HG03025 (cell line): ENCODE results near the gene SETD2.
"Not testable (repeated sequence)": the region's sequence is repeated elsewhere in the genome, so short reads cannot be mapped to it uniquely, and the experiment has no call there.

Experiments
- ATAC-seq: cut with Tn5 transposase; IDR thresholded peaks from one replicate; pipeline ENCODE4 v1.9.1; 2021; ENCODE audit warnings: mild to moderate bottlenecking, moderate library complexity; ENCODE audit not compliant: unreplicated experiment, low FRiP score

The SETD2 gene

GRCh38 chr3:47164007-47164881, at the start of gene SETD2:
TSS of gene SETD2 (minus strand) at chr3:47164113. CDS start at chr3:47163924, 189 bp downstream.
- peak; percentile 56 for ATAC-seq

- ATAC-seq, result no peak
These were observed 47.0 kb upstream of the SETD2 start for GRCh38 chr3:47210863-47211405.

GRCh38 chr3:47206022-47206421, 42.1 kb upstream of the SETD2 start:
- ATAC-seq, result not testable (repeated sequence)

GRCh38 chr3:47204875-47205274, 41.0 kb upstream of the SETD2 start:
- no peak for ATAC-seq

- no peak for ATAC-seq
These were observed 38.6 kb upstream of the SETD2 start for GRCh38 chr3:47202542-47202941.

GRCh38 chr3:47197287-47197686, 33.4 kb upstream of the SETD2 start:
- no peak for ATAC-seq

GRCh38 chr3:47194994-47195393, 31.1 kb upstream of the SETD2 start:
- no peak for ATAC-seq

- no peak for ATAC-seq
These were observed 30.3 kb upstream of the SETD2 start for GRCh38 chr3:47193871-47194859.

GRCh38 chr3:47186285-47186684, 22.4 kb upstream of the SETD2 start:
- ATAC-seq, result no peak

- not testable (repeated sequence) for ATAC-seq
These were observed 17.8 kb upstream of the SETD2 start for GRCh38 chr3:47181685-47182084.

- ATAC-seq, result not testable (repeated sequence)
These were observed 16.1 kb upstream of the SETD2 start for GRCh38 chr3:47180011-47180410.

GRCh38 chr3:47176582-47176981, 12.7 kb upstream of the SETD2 start:
- no peak for ATAC-seq

- peak; percentile 30 for ATAC-seq
These were observed 525 bp downstream of the SETD2 start for GRCh38 chr3:47163169-47164006.

GRCh38 chr3:47162697-47163168, 1.2 kb downstream of the SETD2 start:
- no peak for ATAC-seq

GRCh38 chr3:47161983-47162696, 1.8 kb downstream of the SETD2 start:
- ATAC-seq, result no peak

GRCh38 chr3:47159820-47160219, 4.1 kb downstream of the SETD2 start:
- ATAC-seq, result no peak

- ATAC-seq, result no peak
These were observed 5.7 kb downstream of the SETD2 start for GRCh38 chr3:47158208-47158607.

GRCh38 chr3:47156396-47156795, 7.5 kb downstream of the SETD2 start:
- no peak for ATAC-seq

GRCh38 chr3:47152578-47152977, 11.3 kb downstream of the SETD2 start:
- ATAC-seq, result no peak
